Left hindlimb (tissue), 1 donor: ENCODE results near the gene USP32.
"Not testable (repeated sequence)": the region's sequence is repeated elsewhere in the genome, so short reads cannot be mapped to it uniquely, and the experiment has no call there.

Experiments
- DNase-seq: peaks from one replicate; pipeline ENCODE4 v3.0.0-alpha.2; 2018

The USP32 gene, protein sequence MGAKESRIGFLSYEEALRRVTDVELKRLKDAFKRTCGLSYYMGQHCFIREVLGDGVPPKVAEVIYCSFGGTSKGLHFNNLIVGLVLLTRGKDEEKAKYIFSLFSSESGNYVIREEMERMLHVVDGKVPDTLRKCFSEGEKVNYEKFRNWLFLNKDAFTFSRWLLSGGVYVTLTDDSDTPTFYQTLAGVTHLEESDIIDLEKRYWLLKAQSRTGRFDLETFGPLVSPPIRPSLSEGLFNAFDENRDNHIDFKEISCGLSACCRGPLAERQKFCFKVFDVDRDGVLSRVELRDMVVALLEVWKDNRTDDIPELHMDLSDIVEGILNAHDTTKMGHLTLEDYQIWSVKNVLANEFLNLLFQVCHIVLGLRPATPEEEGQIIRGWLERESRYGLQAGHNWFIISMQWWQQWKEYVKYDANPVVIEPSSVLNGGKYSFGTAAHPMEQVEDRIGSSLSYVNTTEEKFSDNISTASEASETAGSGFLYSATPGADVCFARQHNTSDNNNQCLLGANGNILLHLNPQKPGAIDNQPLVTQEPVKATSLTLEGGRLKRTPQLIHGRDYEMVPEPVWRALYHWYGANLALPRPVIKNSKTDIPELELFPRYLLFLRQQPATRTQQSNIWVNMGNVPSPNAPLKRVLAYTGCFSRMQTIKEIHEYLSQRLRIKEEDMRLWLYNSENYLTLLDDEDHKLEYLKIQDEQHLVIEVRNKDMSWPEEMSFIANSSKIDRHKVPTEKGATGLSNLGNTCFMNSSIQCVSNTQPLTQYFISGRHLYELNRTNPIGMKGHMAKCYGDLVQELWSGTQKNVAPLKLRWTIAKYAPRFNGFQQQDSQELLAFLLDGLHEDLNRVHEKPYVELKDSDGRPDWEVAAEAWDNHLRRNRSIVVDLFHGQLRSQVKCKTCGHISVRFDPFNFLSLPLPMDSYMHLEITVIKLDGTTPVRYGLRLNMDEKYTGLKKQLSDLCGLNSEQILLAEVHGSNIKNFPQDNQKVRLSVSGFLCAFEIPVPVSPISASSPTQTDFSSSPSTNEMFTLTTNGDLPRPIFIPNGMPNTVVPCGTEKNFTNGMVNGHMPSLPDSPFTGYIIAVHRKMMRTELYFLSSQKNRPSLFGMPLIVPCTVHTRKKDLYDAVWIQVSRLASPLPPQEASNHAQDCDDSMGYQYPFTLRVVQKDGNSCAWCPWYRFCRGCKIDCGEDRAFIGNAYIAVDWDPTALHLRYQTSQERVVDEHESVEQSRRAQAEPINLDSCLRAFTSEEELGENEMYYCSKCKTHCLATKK (N-terminal part only)

DNA sequence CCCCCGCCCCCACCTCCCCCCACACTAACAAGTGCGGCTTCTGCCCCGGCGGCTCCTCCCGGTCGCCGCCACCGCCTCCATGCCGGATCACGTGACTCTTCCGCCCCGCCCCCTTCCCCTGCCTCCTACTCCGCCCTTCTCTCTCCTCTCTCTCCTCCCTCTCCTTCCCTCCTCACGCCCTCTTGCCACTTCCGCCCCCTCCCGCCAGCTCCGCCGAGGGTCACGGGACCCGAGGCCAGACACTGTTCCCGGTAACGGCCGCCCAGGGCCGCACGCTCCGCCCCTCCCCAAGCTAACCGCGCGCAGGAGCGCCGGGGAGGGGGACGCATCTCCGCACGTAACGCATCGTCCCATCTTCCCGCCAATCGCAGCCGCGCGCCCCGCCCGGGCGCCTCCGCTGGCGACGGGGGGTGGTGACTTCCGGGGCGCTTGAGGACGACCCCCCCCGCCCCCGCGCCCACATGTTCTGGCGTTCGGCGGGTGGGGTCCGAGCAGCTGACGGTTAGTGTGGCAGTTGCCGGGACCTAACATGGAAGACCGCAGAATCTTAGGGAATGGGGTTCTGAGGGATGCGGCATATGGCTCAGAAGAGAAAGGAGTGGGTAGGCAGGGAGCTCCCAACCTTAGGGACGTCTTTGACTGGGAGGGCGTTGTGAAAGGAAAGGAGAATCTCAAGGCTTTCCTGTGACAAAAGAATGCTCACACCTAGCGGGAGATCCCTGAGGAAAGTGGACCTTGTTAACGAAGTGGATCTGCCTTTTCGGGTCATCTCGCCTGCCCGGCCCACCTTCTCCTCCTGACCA lies at the start of gene USP32:
Gene USP32 (minus strand): TSS at position 92 of the 803 bp plus-strand sequence. CDS start 194 bp downstream, outside the sequence.
- peak; percentile 99 for DNase-seq

DNA sequence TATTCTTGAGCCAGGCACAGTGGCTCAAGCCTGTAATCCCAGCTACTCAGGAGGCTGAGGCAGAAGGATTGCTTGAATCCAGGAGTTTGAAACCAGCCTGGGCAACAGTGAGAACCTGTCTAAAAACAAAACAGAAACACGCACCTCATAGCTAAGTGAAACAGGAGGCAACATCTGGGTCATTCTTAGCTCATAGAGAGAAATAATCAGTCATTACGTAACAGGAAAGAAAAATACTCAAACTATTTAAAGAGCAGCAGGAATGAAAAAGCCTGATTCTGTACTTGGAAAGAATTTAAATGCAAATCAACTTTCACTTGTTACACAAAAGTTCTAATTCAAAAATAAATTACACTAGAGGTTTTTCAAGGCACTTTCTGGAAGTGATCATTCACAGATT lies 47.6 kb upstream of the USP32 start:
- no peak for DNase-seq

DNA sequence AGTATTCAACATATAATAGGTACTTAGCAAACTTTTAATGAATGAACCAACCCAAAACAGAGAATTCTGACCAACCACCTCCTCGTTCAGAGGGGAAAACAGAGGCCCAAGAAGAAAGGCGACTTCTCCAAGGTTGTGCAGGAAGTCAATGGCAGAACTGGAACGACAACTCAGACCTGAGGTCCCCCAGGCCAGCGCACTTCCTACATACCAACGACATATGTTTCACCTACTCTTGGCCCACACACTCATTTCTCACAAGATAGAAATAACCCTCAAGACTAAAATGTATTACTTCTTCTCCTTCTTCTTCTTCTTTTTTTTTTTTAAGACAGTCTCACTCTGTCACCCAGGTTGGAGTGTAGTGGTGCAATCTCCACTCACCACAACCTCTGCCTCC lies 44.7 kb upstream of the USP32 start:
- DNase-seq = no peak

DNA sequence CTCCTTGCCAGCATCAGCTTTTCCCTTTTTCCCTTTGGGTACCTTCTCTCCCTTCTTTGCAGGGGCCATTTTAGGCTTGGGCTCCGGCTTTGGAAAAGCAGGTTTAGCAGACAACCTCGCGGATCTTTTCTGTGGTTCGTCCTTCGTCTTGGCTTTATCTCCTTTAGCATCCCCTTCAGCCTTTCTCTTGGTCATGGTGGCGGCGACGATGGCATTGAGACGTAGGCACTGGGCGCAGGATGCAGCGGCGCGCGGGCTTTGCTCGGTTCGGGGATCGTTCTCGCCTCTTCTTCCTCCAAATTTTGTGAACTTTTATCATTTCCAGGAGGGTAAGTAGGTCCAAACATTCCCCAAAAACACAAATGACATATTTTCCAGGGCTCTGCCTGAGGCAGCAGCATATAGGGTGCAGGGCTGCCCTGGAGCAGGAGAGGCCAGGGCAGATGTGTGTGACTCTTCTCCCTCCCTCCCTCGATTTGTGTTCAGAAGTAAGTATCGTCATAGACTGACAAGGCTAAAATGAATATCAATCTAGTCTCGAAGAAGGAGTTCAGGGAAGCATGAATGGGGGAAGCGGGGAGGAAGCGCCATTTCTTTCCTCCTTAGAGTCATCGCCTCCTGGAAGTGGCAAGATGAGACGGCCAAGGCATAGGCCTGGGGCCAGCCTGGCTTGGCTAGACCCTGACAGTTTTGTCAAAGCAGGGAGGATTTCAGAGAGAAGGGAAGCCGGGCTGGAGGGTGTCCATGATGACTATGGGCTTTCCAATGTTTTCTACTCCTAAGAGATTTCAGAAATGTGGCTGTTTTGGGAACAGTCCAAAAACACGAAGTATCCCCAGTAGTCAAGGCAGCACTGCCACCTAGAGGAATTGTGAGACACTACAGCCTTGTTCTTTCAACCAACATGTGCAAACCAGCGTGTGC lies 43.6 kb upstream of the USP32 start:
- DNase-seq = peak; percentile 80

GRCh38 chr17:60433021-60433997 lies 41.4 kb upstream of the USP32 start:
- DNase-seq = not testable (repeated sequence)

- DNase-seq = not testable (repeated sequence)
These were observed 38.6 kb upstream of the USP32 start for GRCh38 chr17:60430561-60430960.

GRCh38 chr17:60428491-60428890 lies 36.6 kb upstream of the USP32 start:
- not testable (repeated sequence) for DNase-seq

DNA sequence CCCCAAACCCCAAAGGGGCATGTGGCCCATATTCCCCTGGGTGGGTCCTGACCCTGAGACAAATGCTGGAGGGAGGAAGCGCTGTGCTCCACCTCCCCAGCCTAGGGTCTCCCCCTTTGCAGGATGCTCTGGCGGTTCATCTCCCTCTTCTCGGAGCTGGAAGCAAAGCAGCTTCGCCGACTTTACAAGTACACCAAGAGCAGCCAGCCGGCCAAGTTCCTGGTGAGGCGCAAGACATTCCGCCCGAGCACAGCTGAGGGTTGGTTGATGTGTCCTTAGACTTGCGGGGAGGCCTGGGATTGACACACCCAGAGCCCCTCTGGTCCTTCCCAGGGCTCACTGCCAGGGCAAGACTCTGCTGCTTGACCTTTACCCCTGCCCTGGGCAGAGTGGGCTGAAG lies 34.7 kb upstream of the USP32 start:
- DNase-seq = no peak

- no peak for DNase-seq
These were observed 33.7 kb upstream of the USP32 start for GRCh38 chr17:60425626-60426025.

- no peak for DNase-seq
These were observed 31.9 kb upstream of the USP32 start for GRCh38 chr17:60423865-60424264.

DNA sequence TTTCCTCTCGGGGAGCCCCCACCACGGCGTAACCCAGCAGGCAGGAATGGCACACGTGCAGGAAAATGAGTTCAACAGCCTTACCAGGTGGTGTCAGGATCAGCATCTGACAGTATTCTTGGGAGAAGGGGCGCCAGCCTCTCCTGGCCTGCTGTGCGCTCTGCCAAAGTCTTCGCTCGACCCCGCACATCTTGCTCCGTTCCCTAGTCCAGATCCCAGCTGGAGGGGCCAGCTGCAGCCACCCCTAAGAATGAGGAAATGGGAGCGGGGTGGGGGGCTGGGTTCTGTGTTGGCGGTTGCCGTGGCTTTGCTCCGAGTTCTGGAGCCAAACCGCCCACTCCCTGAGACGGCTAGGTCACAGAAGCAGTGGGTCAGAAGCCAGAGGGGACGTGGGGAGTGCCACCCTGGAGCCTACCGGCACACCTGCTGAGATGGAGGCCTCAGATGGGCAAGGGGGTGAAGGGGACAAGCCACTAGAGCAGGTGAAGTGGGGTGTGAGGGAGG lies 30.3 kb upstream of the USP32 start, which contains the start of gene CHCT1:
Gene CHCT1 (plus strand): TSS at position 328 of the 504 bp plus-strand sequence. CDS start 104 bp downstream, at position 432.
- peak; percentile 44 for DNase-seq

GRCh38 chr17:60421273-60422161 lies 29.6 kb upstream of the USP32 start:
- DNase-seq = peak; percentile 70

- DNase-seq = not testable (repeated sequence)
These were observed 27.9 kb upstream of the USP32 start for GRCh38 chr17:60419875-60420274.

GRCh38 chr17:60419003-60419402 lies 27.1 kb upstream of the USP32 start:
- DNase-seq = not testable (repeated sequence)

- no peak for DNase-seq
These were observed 24.5 kb upstream of the USP32 start for GRCh38 chr17:60416368-60416925.

GRCh38 chr17:60415146-60415545 lies 23.2 kb upstream of the USP32 start:
- DNase-seq = no peak

- DNase-seq = no peak
These were observed 20.8 kb upstream of the USP32 start for GRCh38 chr17:60412701-60413100.

GRCh38 chr17:60410001-60410400 lies 18.1 kb upstream of the USP32 start:
- no peak for DNase-seq
